Suprapubic skin (tissue), 4 donors: ENCODE data around the gene UBQLN3. TPM values are rescaled to one million over a fixed set of nuclear protein-coding genes. Genes with fewer than 3 reads are reported as not detected.

ENCODE experiments used
- DNase-seq, 2 donors: peaks; one replicate each; pipeline ENCODE4 v3.0.0-alpha.2; 2019; ENCODE audit warnings: low spot score in 2 of 2
- H3K27ac ChIP-seq: fragments of 200-600 bp; sonication (generic); one replicate; pipeline ENCODE4 v1.5.1; 2019
- H3K27me3 ChIP-seq: fragments of 200-600 bp; sonication (generic); one replicate; pipeline ENCODE4 v1.5.1; 2019
- H3K36me3 ChIP-seq: fragments of 200-600 bp; sonication (generic); one replicate; pipeline ENCODE4 v1.5.1; 2019
- H3K4me1 ChIP-seq: fragments of 200-600 bp; sonication (generic); one replicate; pipeline ENCODE4 v1.5.1; 2019
- H3K4me3 ChIP-seq: fragments of 200-600 bp; sonication (generic); one replicate; pipeline ENCODE4 v1.5.1; 2019; ENCODE audit warnings: mild to moderate bottlenecking
- H3K9me3 ChIP-seq: fragments of 200-600 bp; sonication (generic); one replicate; pipeline ENCODE4 v1.5.1; 2019
- EP300 ChIP-seq: sonication (generic); formaldehyde crosslinking; IDR thresholded peaks from one replicate; pipeline ENCODE4 v1.6.1; 2017; ENCODE audit warnings: antibody characterized with exemption
- POLR2A ChIP-seq, 2 donors: fragments of 450-650 bp; IDR thresholded peaks; one replicate each; pipeline ENCODE4 v1.6.1; 2017; ENCODE audit warnings: antibody characterized with exemption in 2 of 2, mild to moderate bottlenecking in 2 of 2, moderate library complexity in 2 of 2
- POLR2AphosphoS5 ChIP-seq, 3 donors: sonication (generic); formaldehyde crosslinking; IDR thresholded peaks; one replicate each; pipeline ENCODE4 v1.6.1; 2017; ENCODE audit warnings: antibody characterized with exemption in 3 of 3
- WGBS: methylation state at CpG from one replicate; pipeline ENCODE4 v1.1.5; 2018; 5-methylcytosine and 5-hydroxymethylcytosine counted together
- total RNA-seq, 4 donors: library from RNA; depleted of rRNA; stranded (reverse); fragments of >200 nt; gene quantifications; one replicate each; pipeline ENCODE4 v1.1.0, GENCODE V29; 2016
- TF ChIP-seq, protein P1 (sequence below), 2 donors: fragments of 200-600 bp in 1 of 2; fragments of 450-650 bp in 1 of 2; sonication (generic) in 1 of 2; IDR thresholded peaks; one replicate each; pipeline ENCODE4 v1.5.1; 2016 to 2019; ENCODE audit warnings: antibody characterized with exemption in 2 of 2, mild to moderate bottlenecking in 1 of 2, moderate library complexity in 1 of 2

The UBQLN3 gene
- total RNA-seq, 4 donors from 2014 or later: 0.56 TPM; not detected in 3

DNA sequence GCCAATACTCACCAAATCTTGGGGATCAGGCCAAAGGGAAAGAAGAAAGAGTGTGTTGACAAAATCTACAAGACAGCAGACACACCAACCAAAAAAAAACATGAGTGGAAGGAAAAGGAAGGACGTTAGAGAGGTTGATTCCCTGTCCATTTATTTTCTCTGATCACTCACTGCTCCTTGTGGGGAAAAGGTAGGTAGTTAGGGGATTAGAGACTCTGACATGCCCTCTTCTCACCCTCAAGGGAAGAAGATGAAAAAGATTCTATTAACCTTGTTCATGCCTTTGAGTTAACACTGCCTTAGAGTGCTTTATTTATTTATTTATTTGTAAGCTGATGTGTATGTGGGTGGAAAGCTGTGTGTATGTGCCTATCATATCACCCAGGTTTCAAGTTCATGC, 38.7 kb upstream of the UBQLN3 start, which contains the start of gene OR52H1:
Gene OR52H1, minus strand, starts transcription at position 101 of the 400 bp plus-strand sequence. CDS start 3,035 bp downstream, outside the sequence.
- TF ChIP-seq, protein P1, sequence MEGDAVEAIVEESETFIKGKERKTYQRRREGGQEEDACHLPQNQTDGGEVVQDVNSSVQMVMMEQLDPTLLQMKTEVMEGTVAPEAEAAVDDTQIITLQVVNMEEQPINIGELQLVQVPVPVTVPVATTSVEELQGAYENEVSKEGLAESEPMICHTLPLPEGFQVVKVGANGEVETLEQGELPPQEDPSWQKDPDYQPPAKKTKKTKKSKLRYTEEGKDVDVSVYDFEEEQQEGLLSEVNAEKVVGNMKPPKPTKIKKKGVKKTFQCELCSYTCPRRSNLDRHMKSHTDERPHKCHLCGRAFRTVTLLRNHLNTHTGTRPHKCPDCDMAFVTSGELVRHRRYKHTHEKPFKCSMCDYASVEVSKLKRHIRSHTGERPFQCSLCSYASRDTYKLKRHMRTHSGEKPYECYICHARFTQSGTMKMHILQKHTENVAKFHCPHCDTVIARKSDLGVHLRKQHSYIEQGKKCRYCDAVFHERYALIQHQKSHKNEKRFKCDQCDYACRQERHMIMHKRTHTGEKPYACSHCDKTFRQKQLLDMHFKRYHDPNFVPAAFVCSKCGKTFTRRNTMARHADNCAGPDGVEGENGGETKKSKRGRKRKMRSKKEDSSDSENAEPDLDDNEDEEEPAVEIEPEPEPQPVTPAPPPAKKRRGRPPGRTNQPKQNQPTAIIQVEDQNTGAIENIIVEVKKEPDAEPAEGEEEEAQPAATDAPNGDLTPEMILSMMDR (IDR thresholded peaks at IDR 0.05): no peak
- TF ChIP-seq EP300 (no peak), POLR2A (IDR thresholded peaks at IDR 0.05) (no peak), POLR2AphosphoS5 (IDR thresholded peaks at IDR 0.05) (no peak)
- no peak within 1 kb of the TSS for H3K4me3 ChIP-seq
- H3K9me3 ChIP-seq: no peaks in the 10 kb centered on the region
- WGBS: 42% methylated on average over 1 of the region's 1 CpG
- no peaks in the 10 kb centered on the region for H3K27me3 ChIP-seq
- DNase-seq: no peak
- no peak within 1 kb of the TSS for H3K27ac ChIP-seq
- H3K4me1 ChIP-seq: no peaks in the 10 kb centered on the region
- no peaks in the 10 kb centered on the region for H3K36me3 ChIP-seq

DNA sequence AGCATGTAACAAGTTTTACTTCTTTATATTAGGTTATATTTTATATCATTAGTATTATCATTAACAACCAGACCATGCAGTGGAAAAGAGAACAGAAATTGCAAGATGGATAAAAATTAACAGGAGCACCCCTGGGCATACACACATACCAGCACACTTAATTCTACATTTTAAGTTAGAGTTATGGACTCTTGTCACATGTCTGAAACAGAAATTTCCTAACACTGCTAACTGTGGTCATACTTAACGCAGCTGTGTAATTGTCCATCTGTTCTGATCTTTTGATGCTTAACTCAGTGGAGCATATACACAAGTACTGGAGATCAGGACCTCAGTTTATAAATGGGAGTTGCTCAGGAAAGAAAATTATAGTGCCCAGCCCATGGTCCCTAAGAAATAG, 38.2 kb upstream of the UBQLN3 start:
- WGBS: 96% methylated on average over 1 of the region's 1 CpG
- Histone ChIP-seq H3K9me3 (no peaks in the 10 kb centered on the region), H3K36me3 (no peaks in the 10 kb centered on the region), H3K4me3 (no peak overlapping the region), H3K27me3 (no peaks in the 10 kb centered on the region), H3K4me1 (no peaks in the 10 kb centered on the region), H3K27ac (no peak overlapping the region)
- no peak for TF ChIP-seq POLR2AphosphoS5 (IDR thresholded peaks at IDR 0.05)
- TF ChIP-seq, protein P1 (IDR thresholded peaks at IDR 0.05): no peak
- TF ChIP-seq POLR2A (IDR thresholded peaks at IDR 0.05): no peak
- TF ChIP-seq EP300: no peak
- no peak for DNase-seq

DNA sequence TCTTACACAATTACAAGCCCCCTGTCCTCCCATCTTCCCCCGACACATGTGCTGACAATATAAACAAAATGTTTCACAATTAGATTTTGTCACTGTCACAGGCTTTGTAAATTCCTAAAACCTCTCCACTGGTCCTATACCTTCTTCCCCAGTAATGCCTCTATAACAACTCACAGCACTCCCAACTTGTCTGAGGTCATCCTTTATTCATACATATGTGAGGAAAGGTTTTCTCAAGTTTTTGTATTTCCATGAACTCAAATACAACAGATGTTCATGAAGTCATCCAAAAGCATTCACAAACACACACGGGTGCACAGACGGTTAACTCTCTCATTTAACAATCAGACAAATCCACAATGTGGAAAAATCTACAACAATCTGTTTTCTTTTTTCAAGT, 36.7 kb upstream of the UBQLN3 start:
- TF ChIP-seq POLR2A (IDR thresholded peaks at IDR 0.05) (no peak), POLR2AphosphoS5 (IDR thresholded peaks at IDR 0.05) (no peak), EP300 (no peak)
- TF ChIP-seq, protein P1 (IDR thresholded peaks at IDR 0.05): no peak
- H3K4me3 ChIP-seq: no peak overlapping the region
- DNase-seq: no peak

DNA sequence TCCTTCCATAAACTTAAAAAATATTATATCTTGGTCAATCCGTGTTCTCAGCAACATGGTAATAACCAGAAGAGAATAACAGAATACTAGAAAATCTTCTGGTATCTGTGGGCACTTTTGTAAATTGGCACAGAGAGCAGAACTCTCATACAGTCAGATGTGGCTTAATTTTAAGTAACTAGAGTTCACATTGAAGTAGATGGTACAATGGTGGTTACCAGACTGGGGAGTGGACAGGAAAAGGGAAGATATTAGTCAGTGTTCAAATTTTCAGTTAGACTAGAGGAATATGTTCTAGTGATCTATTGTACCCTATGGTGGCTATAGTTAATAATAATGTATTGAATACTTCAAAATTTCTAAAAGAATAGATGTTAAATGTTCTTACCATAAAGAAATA, 31.7 kb upstream of the UBQLN3 start:
- WGBS: 25% methylated on average over 1 of the region's 1 CpG
- no peak for DNase-seq
- TF ChIP-seq, protein P1 (IDR thresholded peaks at IDR 0.05): no peak
- TF ChIP-seq POLR2AphosphoS5 (IDR thresholded peaks at IDR 0.05) (no peak), POLR2A (IDR thresholded peaks at IDR 0.05) (no peak), EP300 (no peak)
- no peaks in the 10 kb centered on the region for H3K4me1 ChIP-seq
- H3K27me3 ChIP-seq: no peaks in the 10 kb centered on the region
- no peaks in the 10 kb centered on the region for H3K9me3 ChIP-seq
- no peak overlapping the region for H3K4me3 ChIP-seq
- H3K27ac ChIP-seq: no peak overlapping the region
- no peaks in the 10 kb centered on the region for H3K36me3 ChIP-seq

More for the DNA sequence above, 36.7 kb upstream of the UBQLN3 start:
- no peaks in the 10 kb centered on the region for H3K9me3 ChIP-seq
- WGBS: 91% methylated on average over 3 of the region's 3 CpGs
- H3K27ac ChIP-seq: no peak overlapping the region
- no peaks in the 10 kb centered on the region for H3K27me3 ChIP-seq
- no peaks in the 10 kb centered on the region for H3K4me1 ChIP-seq
- H3K36me3 ChIP-seq: no peaks in the 10 kb centered on the region

DNA sequence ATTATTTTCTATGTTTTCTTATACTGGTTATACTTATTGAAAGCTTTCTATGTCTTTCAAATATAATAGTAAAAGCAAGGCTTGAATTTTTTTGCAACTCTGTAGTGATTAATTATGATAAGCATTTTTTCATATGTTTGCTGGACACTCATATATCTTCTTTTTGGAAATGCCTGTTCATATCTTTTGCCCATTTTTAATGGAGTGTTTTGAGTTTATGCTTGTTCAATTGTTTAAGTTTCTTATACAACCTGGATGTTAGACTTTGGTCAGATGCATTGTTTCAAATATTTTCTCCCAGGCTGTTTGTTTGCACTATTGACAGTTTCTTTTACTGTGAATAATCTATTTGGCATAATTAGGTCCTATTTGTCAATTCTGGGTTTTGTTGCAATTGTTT, 26.7 kb upstream of the UBQLN3 start:
- Histone ChIP-seq H3K4me1 (no peaks in the 10 kb centered on the region), H3K27ac (no peak overlapping the region), H3K4me3 (no peak overlapping the region), H3K27me3 (no peaks in the 10 kb centered on the region), H3K36me3 (no peaks in the 10 kb centered on the region), H3K9me3 (no peaks in the 10 kb centered on the region)
- no peak for TF ChIP-seq EP300
- TF ChIP-seq, protein P1 (IDR thresholded peaks at IDR 0.05): no peak
- TF ChIP-seq POLR2A (IDR thresholded peaks at IDR 0.05): no peak
- TF ChIP-seq POLR2AphosphoS5 (IDR thresholded peaks at IDR 0.05): no peak
- DNase-seq: no peak
